Natural killer cell (primary cell): ENCODE results near the gene GSG1L. TPM values are rescaled to one million over a fixed set of nuclear protein-coding genes. Genes with fewer than 3 reads are reported as not detected.

Source experiments
- ATAC-seq, 3 donors: fragments of 150-1000 bp in 2 of 3; fragments of 200-7000 bp in 1 of 3; cut with Tn5 transposase; 1 replicate in 1 of 3; 2 replicates in 2 of 3; pipeline ENCODE4 v1.10.0; 2021; ENCODE audit warnings: mild to moderate bottlenecking in 2 of 3, moderate library complexity in 2 of 3
- DNase-seq, 2 donors: peaks; one replicate each; pipeline versions ENCODE4 v3.0.0 to v3.0.0-alpha.2; 2013 to 2021; ENCODE audit warnings: mixed read lengths in 1 of 2
- H3K27ac ChIP-seq: one replicate; pipeline ENCODE4 v1.5.1; 2013; ENCODE audit warnings: mild to moderate bottlenecking, low read length
- H3K27me3 ChIP-seq: one replicate; pipeline ENCODE4 v1.6.1; 2013; ENCODE audit warnings: low read length; ENCODE audit not compliant: control insufficient read depth, insufficient read depth
- H3K36me3 ChIP-seq: one replicate; pipeline ENCODE4 v1.6.1; 2013; ENCODE audit warnings: low read length; ENCODE audit not compliant: control insufficient read depth, insufficient read depth
- H3K4me1 ChIP-seq: one replicate; pipeline ENCODE4 v1.6.1; 2013; ENCODE audit warnings: low read length; ENCODE audit not compliant: control insufficient read depth, insufficient read depth
- H3K4me3 ChIP-seq: one replicate; pipeline ENCODE4 v1.5.1; 2013; ENCODE audit warnings: low read length
- H3K9me3 ChIP-seq: one replicate; pipeline ENCODE4 v1.6.1; 2013; ENCODE audit warnings: low read length; ENCODE audit not compliant: control insufficient read depth, insufficient read depth
- H3K27ac Mint-ChIP-seq, 2 donors: one replicate each; pipeline ENCODE4 v1.8.0; 2022; ENCODE audit warnings: mild to moderate bottlenecking in 2 of 2, mixed read lengths in 2 of 2, moderate library complexity in 1 of 2
- H3K27me3 Mint-ChIP-seq, 2 donors: one replicate each; pipeline ENCODE4 v1.8.0; 2022; ENCODE audit warnings: low read depth in 2 of 2, mixed read lengths in 2 of 2
- H3K36me3 Mint-ChIP-seq: one replicate; pipeline ENCODE4 v1.8.0; 2022; ENCODE audit warnings: mixed read lengths
- H3K4me1 Mint-ChIP-seq, 2 donors: one replicate each; pipeline ENCODE4 v1.8.0; 2022; ENCODE audit warnings: mixed read lengths in 2 of 2
- H3K4me3 Mint-ChIP-seq: one replicate; pipeline ENCODE4 v1.8.0; 2022; ENCODE audit warnings: mild to moderate bottlenecking, moderate library complexity, mixed read lengths
- H3K9me3 Mint-ChIP-seq, 2 donors: one replicate each; pipeline ENCODE4 v1.8.0; 2022; ENCODE audit warnings: mixed read lengths in 2 of 2
- WGBS: methylation state at CpG from one replicate; pipeline ENCODE4 v1.1.7; 2013; ENCODE audit warnings: missing lambda C conversion rate; ENCODE audit not compliant: insufficient coverage; 5-methylcytosine and 5-hydroxymethylcytosine counted together
- intact Hi-C: fragments of 100-400 bp; cut with micrococcal nuclease; formaldehyde crosslinking; loops from one replicate; pipeline ENCODE4 v1.14.2; 2022
- total RNA-seq, 4 donors: library from RNA; stranded (reverse); fragments of 120-200 nt in 1 of 4; gene quantifications; one replicate each; pipeline versions ENCODE4 v1.2.3 to v1.2.4, GENCODE V29; 2013 to 2022
- TF ChIP-seq, protein P1 (sequence below): fragments of 200-600 bp; IDR thresholded peaks from one replicate; pipeline ENCODE4 v1.8.0; 2022; ENCODE audit warnings: antibody characterized with exemption

GSG1L gene
- total RNA-seq, 3 donors from 2014 or later (not counting 1 experiment from before 2014, with no cell fraction given): 0.25 TPM; not detected in 2

DNA sequence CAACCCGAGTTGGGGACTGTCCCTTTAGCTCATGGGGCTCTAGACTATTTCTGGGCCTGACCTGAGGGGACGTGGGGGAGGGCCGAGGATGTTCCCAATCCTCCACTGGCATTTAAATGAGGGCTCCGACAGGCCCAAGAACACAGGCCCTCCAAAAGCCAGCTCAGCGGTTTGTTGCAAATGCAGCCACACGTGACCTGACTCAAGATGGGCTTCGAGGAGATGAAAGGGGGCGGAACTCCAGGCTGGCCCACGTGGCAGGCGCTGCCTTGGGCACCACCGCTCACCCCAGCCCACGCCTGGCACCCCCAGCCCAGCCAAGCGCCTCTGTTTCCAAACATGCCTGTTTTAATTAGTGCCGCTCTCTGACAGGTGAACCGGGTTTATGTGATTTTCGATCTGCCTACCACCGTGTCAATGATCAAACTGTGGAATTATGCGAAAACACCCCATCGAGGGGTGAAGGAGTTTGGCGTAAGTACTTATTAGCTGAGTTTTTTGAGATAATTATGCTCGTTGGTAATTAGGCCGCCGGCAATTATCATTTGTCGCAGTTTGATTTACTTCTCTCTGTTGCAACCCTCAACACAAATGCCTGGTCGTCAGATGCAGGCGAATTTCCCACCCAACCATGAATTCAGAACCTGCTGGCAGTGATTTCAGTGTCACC, 286.8 kb downstream of the GSG1L start:
- H3K36me3 Mint-ChIP-seq: no peaks in the 10 kb centered on the region
- no peaks in the 10 kb centered on the region for H3K27me3 Mint-ChIP-seq
- intact Hi-C loops: no loop called here
- WGBS: 93% methylated on average over 26 of the region's 26 CpGs
- Histone ChIP-seq H3K36me3 (peaks cover 3% of the 10 kb centered on the region), H3K27ac (no peak overlapping the region), H3K27me3 (no peaks in the 10 kb centered on the region), H3K9me3 (no peaks in the 10 kb centered on the region), H3K4me1 (no peaks in the 10 kb centered on the region), H3K4me3 (no peak overlapping the region)
- no peak overlapping the region for H3K4me3 Mint-ChIP-seq
- no peak for DNase-seq
- no peaks in the 10 kb centered on the region for H3K4me1 Mint-ChIP-seq
- no peak for ATAC-seq
- H3K9me3 Mint-ChIP-seq: no peaks in the 10 kb centered on the region
- no peak overlapping the region for H3K27ac Mint-ChIP-seq
- TF ChIP-seq, protein P1, sequence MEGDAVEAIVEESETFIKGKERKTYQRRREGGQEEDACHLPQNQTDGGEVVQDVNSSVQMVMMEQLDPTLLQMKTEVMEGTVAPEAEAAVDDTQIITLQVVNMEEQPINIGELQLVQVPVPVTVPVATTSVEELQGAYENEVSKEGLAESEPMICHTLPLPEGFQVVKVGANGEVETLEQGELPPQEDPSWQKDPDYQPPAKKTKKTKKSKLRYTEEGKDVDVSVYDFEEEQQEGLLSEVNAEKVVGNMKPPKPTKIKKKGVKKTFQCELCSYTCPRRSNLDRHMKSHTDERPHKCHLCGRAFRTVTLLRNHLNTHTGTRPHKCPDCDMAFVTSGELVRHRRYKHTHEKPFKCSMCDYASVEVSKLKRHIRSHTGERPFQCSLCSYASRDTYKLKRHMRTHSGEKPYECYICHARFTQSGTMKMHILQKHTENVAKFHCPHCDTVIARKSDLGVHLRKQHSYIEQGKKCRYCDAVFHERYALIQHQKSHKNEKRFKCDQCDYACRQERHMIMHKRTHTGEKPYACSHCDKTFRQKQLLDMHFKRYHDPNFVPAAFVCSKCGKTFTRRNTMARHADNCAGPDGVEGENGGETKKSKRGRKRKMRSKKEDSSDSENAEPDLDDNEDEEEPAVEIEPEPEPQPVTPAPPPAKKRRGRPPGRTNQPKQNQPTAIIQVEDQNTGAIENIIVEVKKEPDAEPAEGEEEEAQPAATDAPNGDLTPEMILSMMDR: no peak

DNA sequence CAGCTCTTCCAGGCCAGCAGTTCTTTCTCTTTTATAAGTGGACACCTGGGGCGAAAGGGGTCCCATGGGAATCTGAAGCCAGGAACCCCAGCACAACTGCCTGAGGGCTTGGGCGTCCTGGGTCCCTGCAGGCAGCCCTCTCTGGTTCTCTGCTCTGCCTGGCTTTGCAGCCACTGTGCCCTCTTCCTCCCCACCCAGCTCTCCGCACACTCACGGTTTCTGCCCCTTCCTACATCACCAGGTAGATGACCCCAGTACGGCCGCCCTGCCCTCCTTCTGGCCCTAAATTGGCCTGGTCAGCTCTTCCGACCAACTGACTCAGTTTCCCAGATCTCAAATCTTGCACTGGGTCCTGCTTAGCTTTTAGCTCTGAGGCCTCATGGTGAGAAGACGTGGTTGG, 288.3 kb downstream of the GSG1L start:
- no peak overlapping the region for H3K4me3 Mint-ChIP-seq
- no peak for ATAC-seq
- peaks cover 10% of the 10 kb centered on the region for H3K36me3 ChIP-seq
- H3K27ac Mint-ChIP-seq: no peak overlapping the region
- no peaks in the 10 kb centered on the region for H3K27me3 ChIP-seq
- H3K9me3 Mint-ChIP-seq: no peaks in the 10 kb centered on the region
- no peaks in the 10 kb centered on the region for H3K4me1 Mint-ChIP-seq
- no peaks in the 10 kb centered on the region for H3K27me3 Mint-ChIP-seq
- H3K36me3 Mint-ChIP-seq: no peaks in the 10 kb centered on the region
- H3K4me1 ChIP-seq: no peaks in the 10 kb centered on the region
- no peak overlapping the region for H3K4me3 ChIP-seq
- H3K9me3 ChIP-seq: no peaks in the 10 kb centered on the region
- intact Hi-C loops: no loop called here
- TF ChIP-seq, protein P1: no peak
- 94% methylated on average over 8 of the region's 8 CpGs for WGBS
- H3K27ac ChIP-seq: no peak overlapping the region
- DNase-seq: no peak

DNA sequence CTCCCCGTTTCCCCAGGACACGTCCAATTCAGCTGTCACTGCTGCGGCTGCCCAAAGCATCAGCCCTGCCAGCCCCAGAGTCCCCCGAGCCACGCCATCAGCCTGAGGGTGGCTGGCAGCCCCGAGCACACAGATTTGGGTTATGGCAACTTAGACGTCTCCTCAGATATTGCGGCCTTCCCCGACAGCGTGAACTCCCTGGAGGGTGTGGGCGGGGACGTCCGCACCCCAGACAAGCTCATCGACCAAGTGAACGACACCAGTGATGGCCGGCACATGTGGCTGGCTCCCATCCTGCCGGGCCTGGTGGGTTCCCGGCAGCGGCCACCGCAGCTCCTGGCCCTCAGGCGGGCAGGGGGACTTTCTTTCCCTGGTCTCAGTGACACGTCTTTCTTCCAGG, 288.7 kb downstream of the GSG1L start:
- WGBS: 95% methylated on average over 22 of the region's 22 CpGs
- no peak overlapping the region for H3K4me3 ChIP-seq
- Mint-ChIP-seq H3K27me3 (no peaks in the 10 kb centered on the region), H3K9me3 (no peaks in the 10 kb centered on the region), H3K4me1 (no peaks in the 10 kb centered on the region), H3K36me3 (no peaks in the 10 kb centered on the region), H3K4me3 (no peak overlapping the region), H3K27ac (no peak overlapping the region)
- DNase-seq (no peak), ATAC-seq (no peak)
- H3K36me3 ChIP-seq: peaks cover 14% of the 10 kb centered on the region
- no peaks in the 10 kb centered on the region for H3K9me3 ChIP-seq
- TF ChIP-seq, protein P1: no peak
- H3K4me1 ChIP-seq: no peaks in the 10 kb centered on the region
- H3K27me3 ChIP-seq: no peaks in the 10 kb centered on the region
- intact Hi-C loops: no loop called here
- H3K27ac ChIP-seq: no peak overlapping the region

DNA sequence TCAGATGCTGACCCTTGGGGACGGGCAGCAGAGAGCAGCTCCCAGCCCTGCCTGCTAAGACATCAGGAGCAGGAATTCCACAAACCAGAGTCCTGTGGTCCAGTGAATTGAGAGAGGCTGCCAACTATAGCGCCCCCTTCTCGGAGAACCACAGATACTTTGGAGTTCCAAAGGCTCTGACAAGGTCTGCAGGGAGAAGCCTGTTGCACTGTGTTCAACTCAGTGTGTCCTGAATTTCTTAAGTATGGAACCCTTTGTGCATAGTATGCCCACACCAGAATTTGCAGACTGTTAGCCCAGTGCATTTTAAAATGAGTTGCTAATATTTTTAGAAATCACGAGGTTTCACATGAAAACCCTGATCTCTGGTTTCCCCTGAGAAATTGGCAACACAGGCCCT, 290.2 kb downstream of the GSG1L start:
- 99% methylated on average over 4 of the region's 4 CpGs for whole genome bisulfite sequencing
- TF ChIP-seq, protein P1: no peak
- no peak overlapping the region for H3K27ac ChIP-seq
- no peaks in the 10 kb centered on the region for H3K36me3 Mint-ChIP-seq
- no peak overlapping the region for H3K4me3 Mint-ChIP-seq
- no peaks in the 10 kb centered on the region for H3K27me3 ChIP-seq
- no peak overlapping the region for H3K27ac Mint-ChIP-seq
- no peaks in the 10 kb centered on the region for H3K4me1 ChIP-seq
- no peaks in the 10 kb centered on the region for H3K4me1 Mint-ChIP-seq
- intact Hi-C loops: no loop called here
- no peaks in the 10 kb centered on the region for H3K9me3 ChIP-seq
- no peak overlapping the region for H3K4me3 ChIP-seq
- ATAC-seq: no peak
- no peaks in the 10 kb centered on the region for H3K27me3 Mint-ChIP-seq
- no peak for DNase-seq
- H3K36me3 ChIP-seq: peaks cover 16% of the 10 kb centered on the region
- no peaks in the 10 kb centered on the region for H3K9me3 Mint-ChIP-seq
